Smooth muscle cell (in vitro differentiated cells): Measurements from ENCODE around the gene CEP152. TPM values are rescaled to one million over a fixed set of nuclear protein-coding genes. Genes with fewer than 3 reads are reported as not detected.

Source experiments
- DNase-seq: peaks from one replicate; lab custom pipeline; 2025; ENCODE audit not compliant: unreplicated experiment; lab: John Stamatoyannopoulos, UW
- H2AFZ ChIP-seq: fragments of 200-600 bp; sonication (generic); 2 replicates; pipeline ENCODE4 v1.6.0; 2016; ENCODE audit warnings: antibody characterized with exemption, low read depth, mild to moderate bottlenecking
- H3F3A ChIP-seq: fragments of 200-600 bp; sonication (generic); 2 replicates; pipeline ENCODE4 v1.6.0; 2017; ENCODE audit warnings: antibody characterized with exemption, low read depth
- H3K27ac ChIP-seq: fragments of 200-600 bp; sonication (generic); 2 replicates; pipeline ENCODE4 v1.5.1; 2016; ENCODE audit warnings: low read depth, mild to moderate bottlenecking
- H3K27me3 ChIP-seq: fragments of 200-600 bp; sonication (generic); 2 replicates; pipeline ENCODE4 v1.6.1; 2016; ENCODE audit warnings: low read depth, mild to moderate bottlenecking
- H3K36me3 ChIP-seq: fragments of 200-600 bp; sonication (generic); 2 replicates; pipeline ENCODE4 v1.5.1; 2016; ENCODE audit warnings: low read depth
- H3K4me1 ChIP-seq: fragments of 200-600 bp; sonication (generic); 2 replicates; pipeline ENCODE4 v1.5.1; 2016; ENCODE audit warnings: low read depth
- H3K4me2 ChIP-seq: fragments of 200-600 bp; sonication (generic); 2 replicates; pipeline ENCODE4 v1.6.0; 2016; ENCODE audit warnings: mild to moderate bottlenecking
- H3K4me3 ChIP-seq: fragments of 200-600 bp; sonication (generic); 2 replicates; pipeline ENCODE4 v1.5.1; 2016; ENCODE audit warnings: mild to moderate bottlenecking
- H3K79me2 ChIP-seq: fragments of 200-600 bp; sonication (generic); 2 replicates; pipeline ENCODE4 v1.6.0; 2016; ENCODE audit warnings: low read depth, mild to moderate bottlenecking
- H3K9ac ChIP-seq: fragments of 200-600 bp; sonication (generic); 2 replicates; pipeline ENCODE4 v1.6.0; 2016; ENCODE audit warnings: low read depth
- H3K9me3 ChIP-seq: fragments of 200-600 bp; sonication (generic); replicated peaks from 2 replicates; pipeline ENCODE4 v1.5.1; 2016; ENCODE audit warnings: low read depth
- H4K20me1 ChIP-seq: fragments of 200-600 bp; sonication (generic); 2 replicates; pipeline ENCODE4 v1.6.0; 2016; ENCODE audit warnings: low read depth
- CTCF ChIP-seq: fragments of 200-600 bp; sonication (generic); IDR thresholded peaks from 2 replicates; pipeline ENCODE4 v1.5.1; 2017; ENCODE audit warnings: borderline replicate concordance, mild to moderate bottlenecking, antibody characterized with exemption; ENCODE audit not compliant: insufficient read depth, poor library complexity, severe bottlenecking
- WGBS: methylation state at CpG from one replicate; pipeline ENCODE4 v1.1.7; 2016; ENCODE audit warnings: low lambda C conversion rate; 5-methylcytosine and 5-hydroxymethylcytosine counted together
- polyA plus RNA-seq: library from polyadenylated mRNA; unstranded; fragments of >200 nt; fragmentation: Nextera tagmentation; extraction: Ambion mirVana; gene quantifications from 2 replicates; pipeline ENCODE4 v1.2.1, GENCODE V29; 2016
- total RNA-seq: library from RNA; depleted of rRNA; stranded (reverse); fragments of >200 nt; gene quantifications from 2 replicates; pipeline ENCODE4 v1.2.3, GENCODE V29; 2014

Gene CEP152
- total and polyA plus RNA-seq, 2 experiments from 2014 or later = 3.9 to 37.5 TPM

- no peak overlapping the region for H3K27ac ChIP-seq
- TF ChIP-seq CTCF = no peak
- peaks cover 34% of the 10 kb centered on the region for H3K4me1 ChIP-seq
- no peak overlapping the region for H3K4me3 ChIP-seq
- H3K79me2 ChIP-seq = no peaks in the 10 kb centered on the region
- WGBS = 42% methylated on average over 1 of the region's 1 CpG
- no peak overlapping the region for H2AFZ ChIP-seq
- no peak overlapping the region for H3K4me2 ChIP-seq
- H3K27me3 ChIP-seq = no peaks in the 10 kb centered on the region
- no peaks in the 10 kb centered on the region for H3K36me3 ChIP-seq
- DNase-seq = no peak
- H3F3A ChIP-seq = no peaks in the 10 kb centered on the region
- H3K9me3 ChIP-seq = no peaks in the 10 kb centered on the region
- H4K20me1 ChIP-seq = no peaks in the 10 kb centered on the region
- H3K9ac ChIP-seq = no peak overlapping the region
Measured at GRCh38 chr15:48798319-48798718, 12.6 kb downstream of the CEP152 start.

GRCh38 chr15:48796930-48797329 is 13.9 kb downstream of the CEP152 start:
- H2AFZ ChIP-seq = no peak overlapping the region
- DNase-seq = no peak
- 95% methylated on average over 3 of the region's 3 CpGs for WGBS

GRCh38 chr15:48796521-48796920 is 14.3 kb downstream of the CEP152 start:
- H3K27ac ChIP-seq = no peak overlapping the region
- H2AFZ ChIP-seq = no peak overlapping the region
- H3K4me2 ChIP-seq = no peak overlapping the region

More at GRCh38 chr15:48796930-48797329, 13.9 kb downstream of the CEP152 start:
- H3K27ac ChIP-seq = no peak overlapping the region
- peaks cover 30% of the 10 kb centered on the region for H3K4me1 ChIP-seq
- no peaks in the 10 kb centered on the region for H3K79me2 ChIP-seq
- H3K27me3 ChIP-seq = no peaks in the 10 kb centered on the region
- no peaks in the 10 kb centered on the region for H3F3A ChIP-seq
- H3K9ac ChIP-seq = no peak overlapping the region
- no peaks in the 10 kb centered on the region for H4K20me1 ChIP-seq
- no peaks in the 10 kb centered on the region for H3K36me3 ChIP-seq
- no peak overlapping the region for H3K4me2 ChIP-seq
- no peaks in the 10 kb centered on the region for H3K9me3 ChIP-seq
- no peak for TF ChIP-seq CTCF
- no peak overlapping the region for H3K4me3 ChIP-seq

More at GRCh38 chr15:48796521-48796920, 14.3 kb downstream of the CEP152 start:
- H3K27me3 ChIP-seq = no peaks in the 10 kb centered on the region
- 95% methylated on average over 3 of the region's 3 CpGs for WGBS
- H3K36me3 ChIP-seq = no peaks in the 10 kb centered on the region
- no peak overlapping the region for H3K9ac ChIP-seq
- no peaks in the 10 kb centered on the region for H3K9me3 ChIP-seq
- no peak overlapping the region for H3K4me3 ChIP-seq
- no peaks in the 10 kb centered on the region for H4K20me1 ChIP-seq
- no peak for DNase-seq
- no peaks in the 10 kb centered on the region for H3K79me2 ChIP-seq
- H3K4me1 ChIP-seq = peaks cover 30% of the 10 kb centered on the region
- TF ChIP-seq CTCF = no peak
- no peaks in the 10 kb centered on the region for H3F3A ChIP-seq
